Stimulated activated CD8-positive, alpha-beta memory T cell treated with anti-CD3 and anti-CD28 coated beads, Interleukin-4, amount 100 ng/mL, for 4 hours (primary cell): ENCODE results near the gene TRDN.

ENCODE experiments used
- DNase-seq, 2 donors: peaks; one replicate each; pipeline ENCODE4 v3.0.0-alpha.2; 2020; ENCODE audit warnings: low read depth in 2 of 2, low spot score in 1 of 2

The TRDN gene

DNA sequence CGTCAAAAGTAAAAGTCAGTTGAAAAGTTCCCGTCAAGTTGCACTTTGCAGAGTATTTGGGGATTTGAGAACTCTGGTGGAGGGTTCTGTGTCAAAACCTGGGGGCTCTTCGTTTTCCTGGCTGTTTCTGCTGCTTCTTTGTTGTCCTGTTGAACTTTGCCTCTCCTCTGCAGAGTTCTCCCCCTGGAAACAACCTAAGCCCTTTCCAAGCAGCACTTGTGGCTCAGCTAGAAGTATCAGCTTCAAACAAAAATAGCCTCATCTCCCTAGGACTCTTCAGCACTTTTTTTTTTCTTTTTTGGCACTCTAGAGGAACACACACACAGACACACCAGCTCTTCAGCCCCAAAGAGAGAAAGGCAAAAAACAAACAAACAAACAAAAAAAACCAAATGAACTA, at the start of gene TRDN:
TSS of gene TRDN (minus strand) at position 169 of the 400 bp plus-strand sequence. CDS start 175 bp downstream, outside the sequence.
- DNase-seq, result no peak

DNA sequence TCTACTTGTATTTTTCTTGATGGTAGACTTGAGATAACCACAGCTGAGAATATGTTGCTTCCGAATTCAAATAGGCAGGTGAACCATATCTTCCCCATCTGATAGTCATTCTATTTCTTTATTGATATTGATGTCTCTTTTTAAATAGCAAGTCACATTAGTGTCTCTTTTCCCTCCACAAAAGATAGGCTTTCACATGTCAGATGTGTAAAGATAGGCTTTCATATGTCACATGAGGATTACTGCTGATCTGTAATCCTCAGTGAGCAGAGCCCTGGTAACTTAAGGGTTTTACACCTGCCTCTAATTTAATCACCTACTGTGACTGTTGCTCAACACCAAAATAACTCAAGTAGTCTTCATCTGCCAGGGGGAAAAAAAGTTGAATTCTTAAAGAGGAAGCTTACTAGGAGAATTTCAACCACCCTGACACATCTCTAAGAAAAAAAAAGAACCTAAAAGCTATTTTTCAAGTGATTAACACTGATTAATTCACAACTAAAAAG, 45.3 kb upstream of the TRDN start:
- no peak for DNase-seq

DNA sequence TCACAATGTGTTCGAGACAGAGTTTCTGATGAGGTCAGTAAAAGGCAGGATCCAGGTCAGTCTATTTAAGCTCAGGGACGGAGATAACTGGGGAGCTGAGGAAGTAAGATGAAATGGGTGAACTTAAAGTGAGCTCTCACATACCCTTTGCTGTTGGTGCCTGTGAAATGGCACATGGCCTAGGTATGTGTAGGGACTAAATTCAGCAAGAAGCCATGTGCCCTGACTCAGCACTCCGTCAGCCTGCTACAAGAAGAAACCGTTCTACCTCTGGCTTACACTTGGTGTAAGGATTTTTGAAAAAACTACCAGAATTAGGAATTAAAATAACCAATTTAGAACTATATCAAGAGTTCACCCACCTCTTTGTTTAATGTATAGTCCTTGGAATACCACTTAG, 41.1 kb upstream of the TRDN start:
- DNase-seq, result no peak

- no peak for DNase-seq
These were observed 40.0 kb upstream of the TRDN start for GRCh38 chr6:123676793-123677192.

DNA sequence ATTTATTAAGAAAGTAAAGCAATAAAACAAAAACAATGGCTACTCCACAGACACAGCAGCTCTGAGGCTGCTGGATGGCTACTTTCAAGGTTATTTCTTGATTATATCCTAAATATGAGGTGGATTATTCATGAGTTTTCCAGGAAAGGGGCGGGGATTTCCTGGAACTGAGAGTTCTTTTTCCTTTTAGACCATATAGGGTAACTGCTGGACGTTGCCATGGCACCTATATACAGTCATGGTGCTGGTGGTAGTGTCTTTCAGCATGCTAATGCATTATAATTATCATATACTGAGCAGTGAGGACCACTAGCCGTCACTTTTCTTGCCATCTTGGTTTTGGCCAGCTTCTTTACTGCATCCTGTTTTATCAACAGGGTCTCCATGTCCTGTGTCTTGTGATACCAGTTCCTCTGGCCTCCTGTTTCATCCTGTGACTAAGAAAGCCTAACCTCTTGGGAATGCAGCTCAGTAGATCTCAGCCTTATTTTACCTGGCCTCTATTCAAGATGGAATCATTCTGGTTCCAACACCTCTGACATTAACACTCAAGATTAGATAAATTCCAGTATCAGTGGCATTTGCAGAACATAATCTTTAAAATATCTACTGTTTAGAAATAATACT, 32.3 kb upstream of the TRDN start:
- no peak for DNase-seq

DNA sequence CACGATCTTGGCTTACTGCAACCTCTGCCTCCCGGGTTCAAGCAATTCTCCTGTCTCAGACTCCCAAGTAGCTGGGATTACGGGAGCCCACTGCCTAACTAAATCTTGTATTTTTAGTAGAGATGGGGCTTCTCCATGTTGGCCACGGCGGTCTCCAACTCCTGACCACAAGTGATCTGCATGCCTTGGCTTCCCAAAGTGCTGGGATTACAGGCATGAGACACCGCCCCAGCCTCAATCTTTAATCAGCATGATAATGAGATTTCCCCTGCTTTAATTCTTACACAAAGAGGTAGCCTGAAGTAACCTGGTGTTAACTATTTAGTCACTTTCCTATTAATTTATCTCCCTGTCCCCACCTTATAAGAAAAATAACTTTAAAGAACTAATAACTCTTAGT, 31.3 kb upstream of the TRDN start:
- DNase-seq, result no peak

DNA sequence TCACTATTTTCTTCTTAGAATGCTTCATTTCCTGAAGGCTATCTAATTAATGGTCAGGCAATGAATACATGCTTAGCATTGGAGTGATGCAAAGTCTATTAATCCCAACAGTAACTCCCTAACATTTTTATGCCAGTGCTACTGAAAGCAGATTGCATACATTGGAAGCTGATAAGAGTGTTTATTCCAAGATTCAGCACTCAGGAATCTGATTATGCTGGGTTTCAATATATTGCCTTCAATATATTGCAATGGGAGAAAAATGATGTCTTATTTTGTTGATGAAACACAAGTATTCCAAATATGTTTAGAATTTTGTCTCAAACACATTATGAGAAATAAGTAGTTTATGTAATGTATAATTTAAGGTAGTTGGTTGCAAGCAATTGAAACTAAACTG, 26.7 kb upstream of the TRDN start:
- DNase-seq, result no peak

DNA sequence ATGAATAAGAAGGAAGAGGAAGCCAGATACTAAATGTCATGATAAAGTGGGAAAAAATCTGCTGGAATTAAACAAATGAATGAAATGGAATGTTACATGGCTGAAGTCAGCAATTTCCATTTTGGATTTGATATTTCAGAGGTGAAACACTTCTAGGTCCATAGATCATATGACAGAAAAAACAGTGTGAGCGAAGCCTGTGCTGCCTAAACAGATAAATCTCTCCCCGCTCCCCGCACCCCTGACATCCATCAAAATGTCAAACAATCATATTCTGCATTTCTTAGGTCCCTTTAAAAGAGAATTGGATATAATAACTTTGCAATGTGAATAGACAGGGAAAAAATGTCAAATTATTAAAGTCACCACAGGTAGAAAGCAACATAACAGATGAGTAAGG, 26.0 kb upstream of the TRDN start:
- no peak for DNase-seq

- no peak for DNase-seq
These were observed 24.5 kb upstream of the TRDN start for GRCh38 chr6:123661105-123661891.

DNA sequence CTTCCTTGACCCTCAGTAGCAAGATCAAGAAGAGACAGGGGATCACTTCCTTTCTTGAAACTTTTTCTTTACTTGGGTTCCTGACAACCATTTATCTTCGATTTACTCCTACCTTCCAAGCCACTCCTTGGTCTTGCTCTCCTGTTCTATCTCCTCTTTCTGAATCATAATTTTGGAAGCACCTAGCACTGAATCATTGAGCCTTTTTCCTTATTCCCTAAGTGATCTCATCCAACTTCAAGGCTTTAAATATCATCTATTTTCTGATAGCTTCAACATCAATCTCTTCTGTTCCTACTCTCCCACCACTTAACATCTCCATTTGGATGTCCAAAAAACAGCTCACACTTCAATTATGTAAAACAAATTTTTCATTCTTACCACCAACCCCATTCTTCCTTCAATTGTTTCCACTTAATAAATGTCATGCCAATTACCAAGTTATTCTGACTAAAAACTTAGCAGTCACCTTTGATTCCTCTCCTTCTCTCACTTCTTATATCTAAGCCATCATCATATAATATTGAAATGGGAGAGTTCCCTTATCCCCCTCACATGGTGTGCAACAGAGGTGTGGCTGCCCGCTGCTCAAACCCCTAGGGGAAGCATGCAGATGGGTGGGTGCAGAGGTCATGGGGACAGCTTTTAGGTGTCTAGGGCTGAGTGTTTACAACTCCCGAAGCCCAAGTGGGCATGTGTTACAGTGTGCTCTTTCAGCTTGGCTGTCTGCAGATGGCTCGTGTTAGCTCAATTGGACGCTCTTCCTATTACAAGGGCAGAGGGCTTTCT, 23.4 kb upstream of the TRDN start:
- DNase-seq, result no peak

DNA sequence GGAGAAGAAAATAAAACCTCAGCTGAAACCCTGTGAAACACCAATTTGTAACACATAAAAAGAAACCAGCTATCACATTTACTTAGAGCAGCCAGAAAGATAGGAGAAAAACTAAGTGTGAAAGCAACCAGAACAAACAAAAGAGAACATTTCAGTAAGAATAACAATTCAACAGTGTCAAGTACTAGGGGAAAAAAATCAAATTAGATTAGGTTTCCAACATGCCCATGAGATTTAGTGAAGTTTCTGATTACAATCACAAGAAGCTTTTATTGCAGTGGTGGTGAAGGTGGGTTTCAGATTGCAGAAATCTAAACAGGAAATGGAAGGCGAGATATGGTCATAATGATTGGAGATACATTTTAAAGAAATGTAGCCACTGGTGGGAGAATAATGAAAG, 22.1 kb upstream of the TRDN start:
- DNase-seq, result no peak

DNA sequence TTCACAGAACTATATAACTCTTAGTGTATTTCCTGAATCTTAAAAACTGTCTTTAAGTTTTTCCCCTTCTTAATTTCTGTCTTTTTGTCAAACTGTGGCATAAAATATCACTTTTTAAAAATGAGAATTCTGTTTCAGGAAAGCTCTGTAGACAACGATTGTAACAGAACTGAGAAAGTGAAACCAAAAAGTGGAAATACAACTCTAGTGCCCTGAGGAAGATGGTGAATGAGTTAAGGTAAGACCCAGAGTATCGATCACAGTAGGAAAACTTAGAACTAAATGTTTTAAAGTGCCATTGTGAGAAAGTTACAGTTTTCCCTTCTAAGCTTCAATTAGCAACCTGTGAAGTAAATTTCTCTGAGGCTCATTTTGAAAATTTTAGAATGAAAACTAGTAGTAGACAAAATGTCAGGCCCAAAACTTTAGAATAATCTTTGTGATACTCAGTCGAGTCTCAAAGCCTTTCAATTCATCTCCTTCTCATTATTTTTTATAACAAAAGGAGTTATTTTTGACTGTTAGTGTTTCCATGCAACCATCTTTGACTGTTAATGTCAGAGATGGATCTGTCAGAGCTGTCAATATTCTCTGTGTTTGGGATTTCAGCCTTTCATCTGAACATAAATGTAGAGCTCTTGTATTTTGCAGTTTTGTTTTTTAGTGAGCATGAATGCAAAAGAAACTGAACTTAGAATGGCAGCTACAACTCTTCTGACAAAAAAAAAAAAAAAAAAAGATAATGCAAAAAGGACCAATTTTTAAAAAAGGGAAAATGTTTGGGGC, 19.0 kb upstream of the TRDN start:
- no peak for DNase-seq

GRCh38 chr6:123648723-123649122, 12.0 kb upstream of the TRDN start:
- DNase-seq, result no peak

- DNase-seq, result no peak
These were observed 11.3 kb upstream of the TRDN start for GRCh38 chr6:123648020-123648580.

DNA sequence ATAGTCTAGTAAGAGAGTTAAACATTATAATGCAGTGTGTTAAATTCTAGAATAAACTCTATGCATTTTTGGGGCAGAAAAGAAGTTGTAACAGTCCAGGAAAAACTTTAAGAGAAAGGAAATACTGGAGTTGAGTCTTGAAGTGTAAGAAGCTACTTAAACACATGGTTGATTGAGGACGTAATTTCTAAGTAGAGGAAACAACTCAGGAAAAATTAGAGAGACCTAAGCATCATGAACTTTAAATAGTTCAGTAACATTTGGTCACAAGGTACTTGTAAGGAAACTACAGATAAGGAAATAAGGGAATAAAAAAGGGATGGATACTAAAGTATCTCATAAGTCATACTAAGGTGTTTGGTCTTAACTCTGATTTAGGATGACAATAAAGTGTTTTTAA, 4.7 kb upstream of the TRDN start:
- DNase-seq, result no peak

DNA sequence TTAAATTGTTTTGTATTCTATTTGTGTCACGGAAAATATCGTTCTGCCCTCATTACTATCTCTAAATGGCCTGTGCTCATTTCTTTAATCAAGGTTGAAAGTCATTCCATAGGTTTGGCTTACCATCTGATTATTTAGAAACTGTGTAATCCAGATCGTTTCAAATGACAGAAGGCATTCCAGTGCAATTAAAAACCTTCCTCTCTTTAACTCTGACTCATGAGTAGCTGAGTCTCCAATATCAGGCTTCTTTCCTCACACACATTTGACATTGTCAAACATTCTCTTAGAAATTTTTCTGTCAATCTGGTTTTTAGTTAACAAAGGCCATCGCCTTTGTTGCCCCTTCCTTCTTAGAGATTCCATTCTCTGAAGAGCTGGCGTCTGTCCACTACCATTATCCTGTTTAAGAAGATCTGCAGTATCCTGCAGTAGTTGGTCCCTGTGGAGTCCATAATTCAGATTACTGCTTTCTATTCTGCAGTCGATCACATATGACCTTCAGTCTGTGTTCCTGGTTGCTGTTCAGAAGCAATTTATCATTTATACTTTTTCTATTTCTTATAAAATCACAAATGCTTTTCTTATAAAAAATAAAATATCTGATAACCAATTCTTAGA, 3.9 kb upstream of the TRDN start:
- no peak for DNase-seq

DNA sequence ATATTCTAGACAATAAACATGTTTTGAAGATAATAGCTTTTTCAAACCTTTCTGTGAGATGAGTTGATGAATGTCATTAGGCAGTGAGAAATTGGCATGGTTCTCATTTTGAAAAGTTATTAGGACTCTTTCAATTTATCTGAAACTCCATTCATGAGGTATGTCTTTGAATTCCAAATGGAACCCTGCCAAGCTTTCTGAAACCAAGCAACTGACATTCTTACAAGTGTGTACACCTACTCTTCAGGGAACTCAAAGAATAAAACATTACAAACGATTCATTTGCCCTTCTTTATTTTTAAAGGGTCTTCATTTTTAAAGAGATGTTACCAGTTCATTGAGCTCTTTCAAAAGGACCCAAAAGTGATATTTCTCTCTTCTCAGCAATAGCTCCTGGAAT, 2.1 kb upstream of the TRDN start:
- no peak for DNase-seq

GRCh38 chr6:123636282-123636681, 468 bp downstream of the TRDN start:
- DNase-seq, result no peak

- no peak for DNase-seq
These were observed 1.2 kb downstream of the TRDN start for GRCh38 chr6:123635567-123635966.

GRCh38 chr6:123635144-123635543, 1.6 kb downstream of the TRDN start:
- DNase-seq, result no peak
